ENCODE results near the gene OR10A3.

The OR10A3 gene

GRCh38 chr11:7936615-7937014 lies 4.9 kb downstream of the OR10A3 start:
- TF ChIP-seq, protein P1, sequence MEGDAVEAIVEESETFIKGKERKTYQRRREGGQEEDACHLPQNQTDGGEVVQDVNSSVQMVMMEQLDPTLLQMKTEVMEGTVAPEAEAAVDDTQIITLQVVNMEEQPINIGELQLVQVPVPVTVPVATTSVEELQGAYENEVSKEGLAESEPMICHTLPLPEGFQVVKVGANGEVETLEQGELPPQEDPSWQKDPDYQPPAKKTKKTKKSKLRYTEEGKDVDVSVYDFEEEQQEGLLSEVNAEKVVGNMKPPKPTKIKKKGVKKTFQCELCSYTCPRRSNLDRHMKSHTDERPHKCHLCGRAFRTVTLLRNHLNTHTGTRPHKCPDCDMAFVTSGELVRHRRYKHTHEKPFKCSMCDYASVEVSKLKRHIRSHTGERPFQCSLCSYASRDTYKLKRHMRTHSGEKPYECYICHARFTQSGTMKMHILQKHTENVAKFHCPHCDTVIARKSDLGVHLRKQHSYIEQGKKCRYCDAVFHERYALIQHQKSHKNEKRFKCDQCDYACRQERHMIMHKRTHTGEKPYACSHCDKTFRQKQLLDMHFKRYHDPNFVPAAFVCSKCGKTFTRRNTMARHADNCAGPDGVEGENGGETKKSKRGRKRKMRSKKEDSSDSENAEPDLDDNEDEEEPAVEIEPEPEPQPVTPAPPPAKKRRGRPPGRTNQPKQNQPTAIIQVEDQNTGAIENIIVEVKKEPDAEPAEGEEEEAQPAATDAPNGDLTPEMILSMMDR (IDR thresholded peaks at IDR 0.05; ENCODE audit: extremely low read depth, missing control alignments) = no peak
- no peak for DNase-seq (ENCODE audit: low spot score)

DNA sequence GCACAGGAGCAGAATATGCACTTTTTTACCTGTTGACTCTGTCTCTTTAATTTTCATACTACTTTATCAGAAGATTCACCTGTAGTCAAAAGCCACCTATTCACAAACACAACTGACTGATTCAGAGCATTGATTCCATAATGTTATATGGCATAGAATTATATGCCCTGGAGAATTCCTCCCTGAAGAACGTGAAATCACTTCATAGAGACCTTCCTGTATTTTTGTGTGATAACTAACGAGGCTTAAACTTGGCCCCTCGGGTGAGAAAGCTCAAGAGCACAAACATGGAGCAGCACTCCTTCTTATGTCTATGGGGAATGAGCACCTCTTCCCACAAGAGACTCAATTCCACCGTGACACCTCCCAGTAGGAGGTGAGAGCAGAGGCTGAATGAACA lies 10.3 kb downstream of the OR10A3 start, which contains the start of gene OR10A6:
OR10A6 (minus strand) TSS at position 101 of the 400 bp plus-strand sequence. CDS start 2,606 bp downstream, outside the sequence.
- DNase-seq (ENCODE audit: low spot score) = no peak
- TF ChIP-seq, protein P1 (IDR thresholded peaks at IDR 0.05; ENCODE audit: extremely low read depth, missing control alignments) = no peak

GRCh38 chr11:7927635-7928034 lies 13.9 kb downstream of the OR10A3 start:
- no peak for DNase-seq (ENCODE audit: low spot score)
- TF ChIP-seq, protein P1 (IDR thresholded peaks at IDR 0.05; ENCODE audit: extremely low read depth, missing control alignments) = no peak

GRCh38 chr11:7924536-7924935 lies 17.0 kb downstream of the OR10A3 start:
- TF ChIP-seq, protein P1 (IDR thresholded peaks at IDR 0.05; ENCODE audit: extremely low read depth, missing control alignments) = no peak
- no peak for DNase-seq (ENCODE audit: low spot score)

GRCh38 chr11:7918141-7918540 lies 23.4 kb downstream of the OR10A3 start:
- DNase-seq (ENCODE audit: low spot score) = no peak
- TF ChIP-seq, protein P1 (IDR thresholded peaks at IDR 0.05; ENCODE audit: extremely low read depth, missing control alignments) = no peak

GRCh38 chr11:7911011-7911410 lies 30.5 kb downstream of the OR10A3 start:
- TF ChIP-seq, protein P1 (IDR thresholded peaks at IDR 0.05; ENCODE audit: extremely low read depth, missing control alignments) = no peak

DNA sequence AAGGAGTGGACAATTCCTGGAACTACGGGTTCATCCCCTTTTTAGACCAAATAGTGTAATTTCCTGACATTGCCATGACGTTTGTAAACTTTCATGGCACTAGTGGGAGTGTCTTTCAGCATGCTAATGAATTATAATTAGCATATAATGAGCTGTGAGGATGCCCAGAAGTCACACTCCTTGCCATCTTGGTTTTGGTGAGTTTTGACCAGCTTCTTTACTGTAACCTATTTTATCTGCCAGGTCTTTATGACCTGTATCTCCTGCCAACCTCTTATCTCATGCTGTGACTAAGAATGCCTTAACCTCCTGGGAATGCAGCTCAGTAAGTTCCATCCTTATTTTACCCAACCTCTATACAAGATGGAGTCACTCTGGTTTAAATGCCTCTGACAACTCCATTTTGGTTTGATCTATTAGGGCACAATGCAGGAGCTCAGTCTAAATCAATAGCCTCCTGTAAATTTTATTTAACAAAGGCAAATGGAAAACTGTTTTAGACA lies 31.2 kb downstream of the OR10A3 start:
- DNase-seq (ENCODE audit: low spot score) = no peak
- TF ChIP-seq, protein P1 (IDR thresholded peaks at IDR 0.05; ENCODE audit: extremely low read depth, missing control alignments) = no peak

More at GRCh38 chr11:7911011-7911410, 30.5 kb downstream of the OR10A3 start:
- DNase-seq (ENCODE audit: low spot score) = no peak
